Motor neuron (in vitro differentiated cells): ENCODE measurements around the gene MFSD1. TPM values are rescaled to one million over a fixed set of nuclear protein-coding genes. Genes with fewer than 3 reads are reported as not detected.

ENCODE experiments used
- ATAC-seq, 8 experiments: fragments of 200-7000 bp; cut with Tn5 transposase; replicated peaks in 6 of 8; 2 replicates each; pipeline ENCODE4 v1.8.0; 2021; ENCODE audit warnings: mild to moderate bottlenecking in 8 of 8, moderate library complexity in 8 of 8
- H3K27ac ChIP-seq, 2 donors: fragments of 250-450 bp; sonication (Bioruptor Pico); 2 replicates each; pipeline ENCODE4 v1.9.0; 2021; ENCODE audit warnings: antibody characterized with exemption in 2 of 2, mild to moderate bottlenecking in 2 of 2, moderate library complexity in 1 of 2
- H3K4me1 ChIP-seq, 2 donors: fragments of 250-450 bp; sonication (Bioruptor Pico); replicated peaks in 1 of 2; 2 replicates each; pipeline ENCODE4 v1.6.1; 2021; ENCODE audit warnings: antibody characterized with exemption in 2 of 2, mild to moderate bottlenecking in 2 of 2, moderate library complexity in 1 of 2
- H3K4me3 ChIP-seq, 5 donors: fragments of 250-450 bp; sonication (Bioruptor Pico); 2 replicates each; pipeline ENCODE4 v1.9.0; 2021; ENCODE audit warnings: antibody characterized with exemption in 5 of 5, mild to moderate bottlenecking in 5 of 5, moderate library complexity in 4 of 5
- WGBS, 10 experiments: fragments of 450-650 bp; shearing (Covaris generic); methylation state at CpG; one replicate each; pipeline ENCODE4 v1.0.0; 2022; 5-methylcytosine and 5-hydroxymethylcytosine counted together
- in situ Hi-C, 9 experiments: fragments of 400-800 bp; cut with MboI; loops; one replicate each; pipeline ENCODE4 v1.15.0; 2021; ENCODE audit warnings: low sequenced_read_pairs in 9 of 9, low pct_unique_long_range_greater_than_20kb in 2 of 9; ENCODE audit not compliant: unreplicated experiment in 9 of 9
- total RNA-seq, 8 experiments: library from RNA; unstranded; fragments of 300-600 nt; gene quantifications; 2 replicates each; pipeline versions ENCODE4 v1.2.3 to v1.2.4, GENCODE V29; 2022

MFSD1 gene, protein sequence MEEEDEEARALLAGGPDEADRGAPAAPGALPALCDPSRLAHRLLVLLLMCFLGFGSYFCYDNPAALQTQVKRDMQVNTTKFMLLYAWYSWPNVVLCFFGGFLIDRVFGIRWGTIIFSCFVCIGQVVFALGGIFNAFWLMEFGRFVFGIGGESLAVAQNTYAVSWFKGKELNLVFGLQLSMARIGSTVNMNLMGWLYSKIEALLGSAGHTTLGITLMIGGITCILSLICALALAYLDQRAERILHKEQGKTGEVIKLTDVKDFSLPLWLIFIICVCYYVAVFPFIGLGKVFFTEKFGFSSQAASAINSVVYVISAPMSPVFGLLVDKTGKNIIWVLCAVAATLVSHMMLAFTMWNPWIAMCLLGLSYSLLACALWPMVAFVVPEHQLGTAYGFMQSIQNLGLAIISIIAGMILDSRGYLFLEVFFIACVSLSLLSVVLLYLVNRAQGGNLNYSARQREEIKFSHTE
- total RNA-seq, result 10 to 100 TPM; 10.1 to 70.1 (median 22.9) TPM

DNA sequence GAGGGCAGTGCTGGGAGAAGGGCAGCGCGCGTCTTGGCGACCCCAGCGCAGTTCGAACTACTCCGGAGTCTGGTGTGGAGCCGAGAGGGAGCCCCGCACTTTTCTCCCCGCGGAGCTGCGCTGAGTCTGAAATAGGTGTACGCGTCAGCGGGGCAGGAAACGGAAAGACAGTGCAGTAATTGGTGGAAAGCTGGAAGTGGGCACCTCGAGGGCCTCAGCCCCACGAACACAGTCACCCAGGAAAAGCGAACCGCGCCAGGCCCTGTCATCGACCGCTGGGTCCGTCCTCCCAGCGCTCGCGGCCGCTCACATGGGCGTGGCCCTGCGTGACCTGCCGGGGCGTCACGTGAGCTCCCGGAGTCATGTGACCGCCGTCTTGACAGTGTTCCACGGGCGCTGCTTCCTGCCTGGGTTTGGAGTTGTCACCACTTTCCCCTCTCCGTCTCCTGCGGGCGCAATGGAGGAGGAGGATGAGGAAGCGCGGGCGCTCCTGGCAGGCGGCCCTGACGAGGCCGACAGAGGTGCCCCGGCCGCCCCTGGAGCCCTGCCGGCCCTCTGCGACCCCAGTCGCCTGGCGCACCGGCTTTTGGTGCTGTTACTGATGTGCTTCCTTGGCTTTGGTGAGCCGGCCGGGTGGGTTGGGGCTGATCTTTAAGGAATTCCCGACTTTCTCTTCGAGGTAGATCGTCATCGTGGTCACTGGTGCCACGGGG is at the start of gene MFSD1:
MFSD1 (plus strand) TSS at position 359 of the 713 bp plus-strand sequence; CDS start at position 458, 99 bp downstream.
- WGBS, 10 experiments, result 0 to 3% (median 0%) methylated on average over 1 to 13 of the region's 61 CpGs; no CpG with 5 or more reads in 5 of the 10 experiments
- in situ Hi-C loops, result no loop called here
- ATAC-seq, result peak; percentile 86 to 98 (median 93)
- peaks cover 11 to 17% of the 10 kb centered on the region in 2 donors for H3K4me1 ChIP-seq
- peak within 1 kb of the TSS; percentile 35 to 75 for H3K27ac ChIP-seq
- H3K4me3 ChIP-seq, result peak within 1 kb of the TSS; percentile 63 to 99 (median 82)

- H3K27ac ChIP-seq, result no peak overlapping the region
- ATAC-seq, result peak in 1 of 8 experiments; percentile 68
- WGBS, 10 experiments, result 62 to 98% (median 83%) methylated on average over 2 to 5 of the region's 5 CpGs; no CpG with 5 or more reads in 3 of the 10 experiments
- in situ Hi-C loops, result no loop called here
- no peak overlapping the region for H3K4me3 ChIP-seq
- H3K4me1 ChIP-seq, result no peaks in the 10 kb centered on the region
Observed at GRCh38 chr3:158753854-158754253, 48.0 kb upstream of the MFSD1 start.

- WGBS, 10 experiments, result 25 to 100% (median 73%) methylated on average over 1 to 2 of the region's 2 CpGs
- no peak overlapping the region for H3K4me3 ChIP-seq
- H3K27ac ChIP-seq, result no peak overlapping the region
- no peak for ATAC-seq
- in situ Hi-C loops, result no loop called here
- H3K4me1 ChIP-seq, result no peaks in the 10 kb centered on the region
Observed at GRCh38 chr3:158755421-158755820, 46.4 kb upstream of the MFSD1 start.

DNA sequence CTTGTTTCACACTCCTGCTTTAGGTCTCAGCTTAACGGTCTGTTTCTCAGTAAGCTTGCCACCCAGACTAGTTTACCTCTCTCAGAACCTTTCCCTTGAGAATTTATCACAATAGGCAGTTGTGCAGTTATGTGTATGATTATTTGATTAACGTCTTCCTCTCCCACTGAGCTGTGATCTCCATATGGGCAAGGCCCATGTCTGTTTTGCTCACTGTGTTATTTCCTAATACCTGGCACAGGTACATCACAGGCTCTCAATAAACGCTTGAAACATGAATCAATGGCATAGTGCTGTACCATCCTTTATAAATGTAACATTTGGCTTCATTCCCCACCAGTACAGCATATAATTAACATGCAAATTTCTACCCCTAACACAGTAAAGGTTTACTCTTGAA is 40.5 kb upstream of the MFSD1 start:
- no peak overlapping the region for H3K4me3 ChIP-seq
- in situ Hi-C loops, result no loop called here
- ATAC-seq, result no peak
- no peak overlapping the region for H3K27ac ChIP-seq
- no peaks in the 10 kb centered on the region for H3K4me1 ChIP-seq
- WGBS, 10 experiments, result 45 to 100% (median 94%) methylated on average over 1 to 2 of the region's 3 CpGs; no CpG with 5 or more reads in 2 of the 10 experiments

- H3K27ac ChIP-seq, result no peak overlapping the region
- no peaks in the 10 kb centered on the region for H3K4me1 ChIP-seq
- in situ Hi-C loops, result no loop called here
- WGBS, 10 experiments, result 62 to 100% (median 94%) methylated on average over 1 to 3 of the region's 4 CpGs; no CpG with 5 or more reads in 1 of the 10 experiments
- H3K4me3 ChIP-seq, result no peak overlapping the region
- ATAC-seq, result no peak
Observed at GRCh38 chr3:158762701-158763100, 39.2 kb upstream of the MFSD1 start.

DNA sequence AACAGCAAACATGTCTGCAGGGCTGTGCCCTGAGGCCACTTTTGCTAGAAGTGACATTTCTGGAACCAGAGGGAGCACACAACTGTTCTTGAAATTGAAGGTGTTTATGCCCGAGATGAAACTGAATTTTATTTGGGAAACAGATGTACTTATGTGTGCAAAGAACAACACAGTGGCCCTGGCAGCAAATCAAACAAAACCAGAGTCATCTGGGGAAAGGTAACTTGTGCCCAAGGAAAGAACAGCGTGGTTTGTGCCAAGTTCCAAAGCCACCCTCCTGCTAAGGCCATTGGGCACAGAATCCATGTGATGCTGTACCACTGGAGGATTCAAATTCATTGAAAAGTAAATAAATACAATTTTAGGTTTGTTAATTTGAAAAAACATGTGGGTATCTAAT is 38.4 kb upstream of the MFSD1 start:
- Histone ChIP-seq H3K4me1 (peaks cover 0 to 4% of the 10 kb centered on the region in 2 donors), H3K4me3 (no peak overlapping the region), H3K27ac (no peak overlapping the region)
- in situ Hi-C loops, result no loop called here
- no peak for ATAC-seq
- 64 to 100% (median 80%) methylated on average over 1 to 2 of the region's 2 CpGs; no CpG with 5 or more reads in 5 of the 10 experiments for WGBS, 10 experiments

DNA sequence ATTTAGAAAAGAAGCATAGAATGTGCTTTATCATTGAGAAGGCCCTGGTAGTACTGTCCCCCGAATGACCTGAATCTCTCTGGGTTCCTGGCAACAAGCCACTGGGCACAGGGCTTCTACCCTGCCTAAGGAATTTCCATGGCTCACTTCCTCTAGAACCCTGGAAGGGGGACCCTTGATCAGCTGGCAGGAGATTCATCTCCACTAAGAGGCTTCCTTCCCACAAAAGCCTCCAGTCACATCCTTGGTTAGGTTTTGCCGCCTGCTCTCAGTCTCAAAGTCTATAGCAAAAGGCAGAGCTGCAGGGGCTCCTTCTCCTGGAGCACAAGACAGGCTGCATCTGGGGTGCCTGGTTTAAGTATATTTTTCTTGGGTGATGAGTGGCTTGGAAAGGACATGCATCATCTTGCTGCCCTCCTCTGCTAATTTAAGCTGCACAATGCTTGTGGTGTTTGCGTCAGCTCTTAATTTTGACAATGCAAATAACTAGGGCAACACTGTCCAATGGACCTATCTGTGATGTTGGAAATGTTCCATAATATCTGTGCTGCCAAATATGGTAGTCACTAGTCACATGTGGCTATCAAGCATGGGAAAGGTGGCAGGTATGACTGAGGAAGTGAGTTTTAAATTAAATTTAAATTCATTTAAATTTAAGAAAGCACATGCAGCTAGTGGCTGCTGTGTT is 36.2 kb upstream of the MFSD1 start:
- in situ Hi-C loops, result no loop called here
- no peak overlapping the region for H3K27ac ChIP-seq
- no peak overlapping the region for H3K4me3 ChIP-seq
- H3K4me1 ChIP-seq, result peaks cover 0 to 10% of the 10 kb centered on the region in 2 donors
- ATAC-seq, result no peak
- 83 to 100% (median 93%) methylated on average over 1 to 3 of the region's 3 CpGs; no CpG with 5 or more reads in 4 of the 10 experiments for WGBS, 10 experiments

GRCh38 chr3:158766364-158766763 is 35.5 kb upstream of the MFSD1 start:
- no peak for ATAC-seq
- H3K4me3 ChIP-seq, result no peak overlapping the region
- WGBS, 10 experiments, result 60 to 100% (median 81%) methylated on average over 1 of the region's 1 CpG; no CpG with 5 or more reads in 2 of the 10 experiments
- peaks cover 0 to 10% of the 10 kb centered on the region in 2 donors for H3K4me1 ChIP-seq
- in situ Hi-C loops, result no loop called here
- H3K27ac ChIP-seq, result no peak overlapping the region

DNA sequence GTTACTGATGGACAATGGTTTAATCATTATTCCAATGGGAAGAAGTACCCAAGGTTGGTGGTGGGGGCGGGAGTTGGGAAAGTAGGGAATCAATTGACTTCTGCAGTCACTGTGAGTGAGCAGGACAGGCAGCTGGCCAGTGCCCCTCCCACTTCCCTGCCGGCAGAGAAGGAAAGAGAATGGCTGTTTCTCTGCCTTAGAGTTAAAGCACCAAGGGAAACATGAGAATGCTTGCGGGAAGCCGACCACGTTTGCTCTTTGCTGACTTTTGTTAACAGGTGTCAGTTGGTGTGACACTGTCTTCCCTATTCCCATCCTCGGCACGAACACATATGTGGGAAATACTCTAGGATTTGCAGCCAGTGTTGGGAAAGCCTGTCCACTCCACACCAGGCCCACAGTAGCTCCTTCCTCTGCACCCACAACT is 33.5 kb upstream of the MFSD1 start:
- WGBS, 10 experiments, result 13 to 20% (median 16%) methylated on average over 4 to 5 of the region's 7 CpGs; no CpG with 5 or more reads in 6 of the 10 experiments
- H3K4me3 ChIP-seq, result no peak overlapping the region

DNA sequence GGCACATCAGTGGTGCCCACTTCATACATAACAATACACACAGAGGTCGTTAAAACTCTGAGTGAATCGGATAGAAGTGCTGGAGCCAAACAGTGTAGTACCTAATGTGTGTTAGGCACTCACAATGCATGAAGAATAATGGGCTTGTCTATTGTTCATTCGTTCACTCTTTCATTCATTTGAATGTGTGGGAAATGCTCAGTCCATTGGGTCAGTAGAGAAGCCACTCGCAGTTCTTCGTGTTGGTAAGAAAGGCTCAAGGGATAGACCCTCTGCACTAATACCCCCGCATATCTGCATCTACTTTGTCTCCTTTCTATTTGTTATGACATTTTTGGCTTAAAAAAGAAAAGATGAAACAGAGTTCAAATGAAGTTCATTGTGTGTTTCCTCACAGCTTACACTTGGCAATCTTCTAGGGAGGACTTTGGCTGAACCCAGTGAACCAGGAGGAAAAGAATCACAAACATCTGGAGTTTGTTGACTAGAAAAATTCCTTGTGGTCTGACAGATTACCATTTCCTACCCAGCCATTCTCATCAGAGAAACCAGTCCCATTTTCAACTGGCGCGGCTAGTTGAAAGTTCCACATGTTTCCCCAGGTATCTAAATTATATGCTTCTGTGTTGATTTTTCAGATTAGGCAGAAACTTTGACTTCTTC is 32.8 kb upstream of the MFSD1 start:
- no peak overlapping the region for H3K4me3 ChIP-seq
- H3K27ac ChIP-seq, result no peak overlapping the region
- 0 to 100% (median 43%) methylated on average over 1 to 7 of the region's 8 CpGs for WGBS, 10 experiments
- peaks cover 0 to 10% of the 10 kb centered on the region in 2 donors for H3K4me1 ChIP-seq
- in situ Hi-C loops, result no loop called here
- ATAC-seq, result peak; percentile 21 to 66 (median 40)

More for the DNA sequence above, 33.5 kb upstream of the MFSD1 start:
- H3K27ac ChIP-seq, result no peak overlapping the region
- peaks cover 0 to 10% of the 10 kb centered on the region in 2 donors for H3K4me1 ChIP-seq
- in situ Hi-C loops, result no loop called here
- ATAC-seq, result peak; percentile 47 to 87 (median 64)

DNA sequence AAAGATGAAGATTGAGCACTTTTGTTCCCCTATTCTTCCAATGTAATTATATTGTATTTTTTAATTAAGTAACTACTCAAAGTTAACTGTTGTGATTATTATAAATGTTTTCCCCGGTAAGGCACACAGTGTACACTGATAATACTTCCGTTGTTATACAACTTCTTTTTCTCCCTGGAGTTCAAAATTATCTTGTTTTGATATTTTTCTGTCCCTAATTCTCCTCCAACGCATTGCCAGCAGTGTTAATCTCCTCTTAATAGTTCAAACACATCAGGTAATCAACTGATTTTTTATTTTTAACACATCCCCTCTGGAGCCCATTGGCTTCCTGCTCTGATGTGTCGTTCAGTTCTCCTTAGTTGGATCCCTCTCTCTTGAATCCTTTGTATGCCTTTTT is 32.3 kb upstream of the MFSD1 start:
- no peak for ATAC-seq
- Histone ChIP-seq H3K27ac (no peak overlapping the region), H3K4me3 (no peak overlapping the region), H3K4me1 (peaks cover 0 to 10% of the 10 kb centered on the region in 2 donors)
- in situ Hi-C loops, result no loop called here
- 28 to 100% (median 90%) methylated on average over 2 to 4 of the region's 4 CpGs for WGBS, 10 experiments

DNA sequence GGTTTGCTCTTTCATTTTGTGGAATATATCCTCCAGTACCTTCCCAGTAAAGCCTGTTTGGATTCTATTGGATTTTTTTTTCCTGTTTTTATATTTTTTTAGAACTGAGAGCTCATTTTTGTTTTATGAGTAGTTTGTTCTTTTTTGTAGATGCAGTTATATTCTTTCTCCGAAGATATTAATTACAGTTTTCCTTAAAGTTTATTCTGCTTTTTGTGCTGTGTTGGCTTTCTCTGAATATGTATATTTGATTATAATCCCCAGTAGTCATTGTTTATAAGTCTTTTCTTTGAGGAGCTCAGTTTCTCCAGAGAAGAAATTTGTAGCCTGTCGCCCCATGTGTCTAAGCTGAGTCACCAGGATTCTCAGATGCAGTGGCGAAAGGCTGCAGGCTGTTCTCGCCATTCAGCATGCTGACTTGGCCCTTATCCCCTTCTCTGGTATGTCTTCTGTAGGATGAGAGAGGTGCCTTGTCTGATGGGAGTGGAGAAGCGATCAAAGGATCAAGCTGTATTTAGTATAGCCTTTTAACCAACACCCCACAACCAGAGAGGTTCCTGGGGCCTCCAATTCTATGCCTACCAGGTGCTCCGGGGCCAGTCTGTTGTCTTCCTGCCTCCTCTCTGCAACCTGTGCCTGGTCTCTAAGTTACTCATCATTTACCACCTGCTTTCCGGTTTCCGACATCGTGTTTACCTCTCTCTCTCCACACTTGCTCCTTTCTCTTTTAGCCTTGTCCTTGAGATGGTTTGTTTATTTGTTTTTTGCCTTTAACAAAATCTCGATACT is 31.7 kb upstream of the MFSD1 start:
- peak in 1 of 8 experiments; percentile 8 for ATAC-seq
- H3K27ac ChIP-seq, result no peak overlapping the region
- in situ Hi-C loops, result no loop called here

More for the DNA sequence above, 31.7 kb upstream of the MFSD1 start:
- Histone ChIP-seq H3K4me3 (no peak overlapping the region), H3K4me1 (peaks cover 0 to 10% of the 10 kb centered on the region in 2 donors)
- 68 to 98% (median 91%) methylated on average over 3 to 10 of the region's 10 CpGs for WGBS, 10 experiments
